Lung (tissue), 12 donors: ENCODE measurements around the gene BPIFB2. TPM values are rescaled to one million over a fixed set of nuclear protein-coding genes. Genes with fewer than 3 reads are reported as not detected.

ENCODE experiments used
- ATAC-seq: fragments of 200-7000 bp; cut with Tn5 transposase; one replicate; pipeline ENCODE4 v1.9.1; 2020; ENCODE audit warnings: moderate number of reproducible peaks; ENCODE audit not compliant: insufficient read depth, low FRiP score
- DNase-seq, 3 donors: peaks; one replicate each; pipeline ENCODE4 v3.0.0-alpha.2; 2013 to 2017
- H3K27ac ChIP-seq, 2 donors: one replicate each; pipeline ENCODE4 v1.5.1; 2013; ENCODE audit warnings: mild to moderate bottlenecking in 2 of 2, moderate library complexity in 2 of 2, control low read depth in 1 of 2, inconsistent platforms in 1 of 2, low read depth in 1 of 2, low read length in 1 of 2
- H3K27me3 ChIP-seq, 3 donors: one replicate each; pipeline ENCODE4 v1.5.1; 2013; ENCODE audit warnings: low read length in 2 of 3; ENCODE audit not compliant: control insufficient read depth in 3 of 3, insufficient read depth in 3 of 3
- H3K36me3 ChIP-seq, 4 donors: one replicate each; pipeline ENCODE4 v1.5.1; 2013; ENCODE audit warnings: low read length in 4 of 4, mild to moderate bottlenecking in 1 of 4, moderate library complexity in 1 of 4; ENCODE audit not compliant: control insufficient read depth in 4 of 4, insufficient read depth in 4 of 4
- H3K4me1 ChIP-seq, 5 donors: one replicate each; pipeline ENCODE4 v1.5.1; 2013; ENCODE audit warnings: low read length in 5 of 5, mild to moderate bottlenecking in 2 of 5, moderate library complexity in 1 of 5; ENCODE audit not compliant: control insufficient read depth in 5 of 5, insufficient read depth in 5 of 5
- H3K4me3 ChIP-seq: one replicate; pipeline ENCODE4 v1.5.1; 2013; ENCODE audit warnings: mild to moderate bottlenecking, control low read depth, moderate library complexity
- H3K9ac ChIP-seq, 2 donors: one replicate each; pipeline ENCODE4 v1.5.1; 2013; ENCODE audit warnings: low read length in 2 of 2, control low read depth in 1 of 2; ENCODE audit not compliant: insufficient read depth in 1 of 2
- H3K9me3 ChIP-seq, 4 donors: one replicate each; pipeline ENCODE4 v1.5.1; 2013; ENCODE audit warnings: low read length in 3 of 4, mild to moderate bottlenecking in 1 of 4, moderate library complexity in 1 of 4; ENCODE audit not compliant: control insufficient read depth in 4 of 4, insufficient read depth in 3 of 4
- WGBS, 2 donors: extraction: QIAGEN DNeasy Blood & Tissue Kit; methylation state at CpG; one replicate each; pipeline ENCODE4 v1.1.7; 2013; 5-methylcytosine and 5-hydroxymethylcytosine counted together
- polyA plus RNA-seq, 2 donors: library from polyadenylated mRNA; stranded (reverse); fragments of 200-250 nt; gene quantifications; one replicate each; pipeline ENCODE4 v1.2.1, GENCODE V29; 2013
- total RNA-seq, 2 donors: library from RNA; depleted of rRNA in 1 of 2; stranded (reverse); fragments of >200 nt in 1 of 2; gene quantifications; one replicate each; pipeline ENCODE4 v1.2.1, GENCODE V29; 2014 to 2021
- TF ChIP-seq, protein P1 (sequence below): IDR thresholded peaks from 2 replicates; pipeline ENCODE4 v1.5.1; 2012; ENCODE audit warnings: mild to moderate bottlenecking; ENCODE audit errors: control extremely low read depth, extremely low read depth
- donor health status: control.
- donor health status: control.
- donor health status: Bipolar disorder and iron deficiency.
- donor health status: healthy.
- donor health status: DM: yes; HTN: yes; CAD: no.

The BPIFB2 gene
- total and polyA plus RNA-seq, 4 donors, result 0.41 to 3.0 (median 1.6) TPM

DNA sequence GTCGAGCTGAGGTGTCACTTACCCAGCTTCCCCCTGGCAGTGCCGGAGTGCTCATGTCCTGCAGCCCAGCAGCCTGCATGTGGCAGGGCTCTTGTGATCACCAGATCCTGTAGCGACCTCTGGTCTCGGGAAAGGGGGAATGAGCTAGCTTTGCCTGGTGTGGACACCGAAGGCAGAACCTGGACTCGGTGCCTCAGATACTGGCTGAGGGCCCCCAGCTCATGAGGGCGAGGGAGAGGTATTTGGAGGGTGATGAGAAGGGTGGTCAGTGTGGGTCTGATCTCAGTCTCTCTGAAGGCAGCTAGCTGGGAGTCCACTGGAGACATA is 29.5 kb upstream of the BPIFB2 start:
- Histone ChIP-seq H3K4me1 (peaks cover 0 to 5% (median 0%) of the 10 kb centered on the region in 5 donors), H3K27me3 (no peaks in the 10 kb centered on the region), H3K9ac (no peak overlapping the region), H3K4me3 (no peak overlapping the region), H3K27ac (no peak overlapping the region), H3K36me3 (no peaks in the 10 kb centered on the region), H3K9me3 (peaks cover 0 to 4% (median 0%) of the 10 kb centered on the region in 4 donors)
- TF ChIP-seq, protein P1, sequence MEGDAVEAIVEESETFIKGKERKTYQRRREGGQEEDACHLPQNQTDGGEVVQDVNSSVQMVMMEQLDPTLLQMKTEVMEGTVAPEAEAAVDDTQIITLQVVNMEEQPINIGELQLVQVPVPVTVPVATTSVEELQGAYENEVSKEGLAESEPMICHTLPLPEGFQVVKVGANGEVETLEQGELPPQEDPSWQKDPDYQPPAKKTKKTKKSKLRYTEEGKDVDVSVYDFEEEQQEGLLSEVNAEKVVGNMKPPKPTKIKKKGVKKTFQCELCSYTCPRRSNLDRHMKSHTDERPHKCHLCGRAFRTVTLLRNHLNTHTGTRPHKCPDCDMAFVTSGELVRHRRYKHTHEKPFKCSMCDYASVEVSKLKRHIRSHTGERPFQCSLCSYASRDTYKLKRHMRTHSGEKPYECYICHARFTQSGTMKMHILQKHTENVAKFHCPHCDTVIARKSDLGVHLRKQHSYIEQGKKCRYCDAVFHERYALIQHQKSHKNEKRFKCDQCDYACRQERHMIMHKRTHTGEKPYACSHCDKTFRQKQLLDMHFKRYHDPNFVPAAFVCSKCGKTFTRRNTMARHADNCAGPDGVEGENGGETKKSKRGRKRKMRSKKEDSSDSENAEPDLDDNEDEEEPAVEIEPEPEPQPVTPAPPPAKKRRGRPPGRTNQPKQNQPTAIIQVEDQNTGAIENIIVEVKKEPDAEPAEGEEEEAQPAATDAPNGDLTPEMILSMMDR, result no peak
- WGBS, 2 donors, result 84 to 91% methylated on average over 7 of the region's 7 CpGs
- DNase-seq (no peak), ATAC-seq (no peak)

GRCh38 chr20:32979201-32979998 is 28.1 kb upstream of the BPIFB2 start:
- Histone ChIP-seq H3K36me3 (no peaks in the 10 kb centered on the region), H3K4me1 (peaks cover 0 to 6% (median 0%) of the 10 kb centered on the region in 5 donors), H3K27me3 (no peaks in the 10 kb centered on the region), H3K4me3 (no peak overlapping the region), H3K27ac (no peak overlapping the region), H3K9ac (no peak overlapping the region), H3K9me3 (peaks cover 0 to 3% (median 0%) of the 10 kb centered on the region in 4 donors)
- 75 to 83% methylated on average over 9 of the region's 9 CpGs for WGBS, 2 donors
- no peak for DNase-seq
- TF ChIP-seq, protein P1, result no peak
- ATAC-seq, result no peak

- no peak overlapping the region for H3K9ac ChIP-seq
- DNase-seq (peak; percentile 34 to 53 (median 51)), ATAC-seq (no peak)
- H3K27ac ChIP-seq, result no peak overlapping the region
- peaks cover 0 to 6% (median 0%) of the 10 kb centered on the region in 5 donors for H3K4me1 ChIP-seq
- TF ChIP-seq, protein P1, result no peak
- no peaks in the 10 kb centered on the region for H3K27me3 ChIP-seq
- no peaks in the 10 kb centered on the region for H3K36me3 ChIP-seq
- H3K4me3 ChIP-seq, result no peak overlapping the region
- 86 to 87% methylated on average over 19 of the region's 19 CpGs for WGBS, 2 donors
- H3K9me3 ChIP-seq, result peaks cover 0 to 3% (median 0%) of the 10 kb centered on the region in 4 donors
These were observed 27.2 kb upstream of the BPIFB2 start for GRCh38 chr20:32980131-32980941.
